Measurements from ENCODE around the gene IL18R1. TPM values are rescaled to one million over a fixed set of nuclear protein-coding genes. Genes with fewer than 3 reads are reported as not detected.

The IL18R1 gene
- total RNA-seq, 4 donors from 2014 or later: 1.7 to 9.4 (median 3.0) TPM

GRCh38 chr2:102401456-102401855 is 45.9 kb downstream of the IL18R1 start:
- H3K9me3 ChIP-seq: no peaks in the 10 kb centered on the region
- intact Hi-C loops (cut with DNase I): no loop called here
- TF ChIP-seq CTCF (IDR thresholded peaks at IDR 0.05): no peak
- no peak for TF ChIP-seq POLR2A (IDR thresholded peaks at IDR 0.05)

GRCh38 chr2:102401865-102402264 is 46.3 kb downstream of the IL18R1 start:
- H3K27me3 ChIP-seq: no peaks in the 10 kb centered on the region
- no peak overlapping the region for H3K27ac ChIP-seq
- DNase-seq: no peak
- H3K4me1 ChIP-seq: no peaks in the 10 kb centered on the region
- intact Hi-C loops (cut with DNase I): no loop called here
- no peak overlapping the region for H3K4me3 ChIP-seq (replicated peaks in 1 of 3)
- H3K9me3 ChIP-seq: no peaks in the 10 kb centered on the region
- no peak for TF ChIP-seq POLR2A (IDR thresholded peaks at IDR 0.05)
- TF ChIP-seq CTCF (IDR thresholded peaks at IDR 0.05): no peak
- H3K36me3 ChIP-seq: no peaks in the 10 kb centered on the region
- 93 to 96% methylated on average over 2 of the region's 2 CpGs for WGBS, 2 donors

More at GRCh38 chr2:102401456-102401855, 45.9 kb downstream of the IL18R1 start:
- no peak for DNase-seq
- H3K36me3 ChIP-seq: no peaks in the 10 kb centered on the region
- no peaks in the 10 kb centered on the region for H3K4me1 ChIP-seq
- no peak overlapping the region for H3K4me3 ChIP-seq (replicated peaks in 1 of 3)
- no peak overlapping the region for H3K27ac ChIP-seq
- no peaks in the 10 kb centered on the region for H3K27me3 ChIP-seq

GRCh38 chr2:102410952-102411351 is 55.4 kb downstream of the IL18R1 start:
- TF ChIP-seq POLR2A (IDR thresholded peaks at IDR 0.05): no peak
- no peak for TF ChIP-seq CTCF (IDR thresholded peaks at IDR 0.05)
- no peaks in the 10 kb centered on the region for H3K27me3 ChIP-seq
- DNase-seq: no peak
- no peaks in the 10 kb centered on the region for H3K4me1 ChIP-seq
- H3K9me3 ChIP-seq: no peaks in the 10 kb centered on the region
- H3K27ac ChIP-seq: no peak overlapping the region
- intact Hi-C loops (cut with DNase I): no loop called here
- H3K36me3 ChIP-seq: no peaks in the 10 kb centered on the region
- no peak overlapping the region for H3K4me3 ChIP-seq (replicated peaks in 1 of 3)
- WGBS, 2 donors: 90 to 98% methylated on average over 3 of the region's 3 CpGs

- intact Hi-C loops (cut with DNase I): no loop called here
- Histone ChIP-seq H3K4me3 (replicated peaks in 1 of 3) (no peak overlapping the region), H3K27ac (no peak overlapping the region), H3K36me3 (no peaks in the 10 kb centered on the region), H3K4me1 (no peaks in the 10 kb centered on the region), H3K27me3 (no peaks in the 10 kb centered on the region), H3K9me3 (no peaks in the 10 kb centered on the region)
- 87 to 89% methylated on average over 3 of the region's 3 CpGs for WGBS, 2 donors
- TF ChIP-seq CTCF (IDR thresholded peaks at IDR 0.05): no peak
- no peak for TF ChIP-seq POLR2A (IDR thresholded peaks at IDR 0.05)
- DNase-seq: no peak
Observed at GRCh38 chr2:102412199-102412598, 56.6 kb downstream of the IL18R1 start.

GRCh38 chr2:102417946-102418345 is 62.4 kb downstream of the IL18R1 start:
- WGBS, 2 donors: 88 to 95% methylated on average over 1 of the region's 1 CpG
- TF ChIP-seq CTCF (IDR thresholded peaks at IDR 0.05): no peak
- TF ChIP-seq POLR2A (IDR thresholded peaks at IDR 0.05): no peak
- Histone ChIP-seq H3K27me3 (no peaks in the 10 kb centered on the region), H3K36me3 (no peaks in the 10 kb centered on the region), H3K4me3 (replicated peaks in 1 of 3) (no peak overlapping the region), H3K27ac (no peak overlapping the region), H3K9me3 (no peaks in the 10 kb centered on the region), H3K4me1 (no peaks in the 10 kb centered on the region)
- intact Hi-C loops (cut with DNase I): no loop called here
- DNase-seq: no peak
